ENCODE measurements around the gene C5AR2.

The C5AR2 gene

GRCh38 chr19:47339196-47339880 lies 7.4 kb downstream of the C5AR2 start:
- no peak overlapping the region for H3K4me2 ChIP-seq (ENCODE audit: low read length)
- no peak overlapping the region for H3K27ac ChIP-seq (ENCODE audit: low read depth, low read length, poor library complexity, severe bottlenecking)

GRCh38 chr19:47340477-47341208 lies 8.7 kb downstream of the C5AR2 start:
- Histone ChIP-seq H3K27me3 (ENCODE audit: insufficient read depth, low read length) (peaks cover 7% of the 10 kb centered on the region; the same call in 1 of the 2 replicates), H3K9me3 (ENCODE audit: low read length) (no peaks in the 10 kb centered on the region), H3K27ac (ENCODE audit: low read depth, low read length, poor library complexity, severe bottlenecking) (no peak overlapping the region), H3F3A (ENCODE audit: insufficient read depth, low read length) (no peaks in the 10 kb centered on the region), H3K4me1 (ENCODE audit: insufficient read depth, low read length, severe bottlenecking) (peaks cover 5% of the 10 kb centered on the region), H2AFZ (ENCODE audit: low read length) (no peak overlapping the region), H3K9ac (ENCODE audit: low read length) (no peak overlapping the region), H3K9me2 (ENCODE audit: low read depth, low read length) (no peaks in the 10 kb centered on the region), H3K36me3 (ENCODE audit: insufficient read depth, low read length) (no peaks in the 10 kb centered on the region; the same call in 1 of the 2 replicates), H3K4me3 (ENCODE audit: low read depth, low read length, poor library complexity, severe bottlenecking) (no peak overlapping the region), H3K79me2 (ENCODE audit: insufficient read depth, low read length) (no peaks in the 10 kb centered on the region), H4K20me1 (ENCODE audit: insufficient read depth, low read length) (no peaks in the 10 kb centered on the region), H3K4me2 (ENCODE audit: low read length) (no peak overlapping the region)
- no peak for TF ChIP-seq CTCF (IDR thresholded peaks at IDR 0.05; ENCODE audit: low read length)
- TF ChIP-seq EZH2 (IDR thresholded peaks at IDR 0.05; ENCODE audit: borderline replicate concordance, low read length) = no peak

More at GRCh38 chr19:47339196-47339880, 7.4 kb downstream of the C5AR2 start:
- H3F3A ChIP-seq (ENCODE audit: insufficient read depth, low read length) = no peaks in the 10 kb centered on the region
- peaks cover 7% of the 10 kb centered on the region; the same call in 1 of the 2 replicates for H3K27me3 ChIP-seq (ENCODE audit: insufficient read depth, low read length)
- no peak overlapping the region for H3K4me3 ChIP-seq (ENCODE audit: low read depth, low read length, poor library complexity, severe bottlenecking)
- H4K20me1 ChIP-seq (ENCODE audit: insufficient read depth, low read length) = no peaks in the 10 kb centered on the region
- H2AFZ ChIP-seq (ENCODE audit: low read length) = no peak overlapping the region
- H3K9me2 ChIP-seq (ENCODE audit: low read depth, low read length) = no peaks in the 10 kb centered on the region
- H3K4me1 ChIP-seq (ENCODE audit: insufficient read depth, low read length, severe bottlenecking) = peaks cover 5% of the 10 kb centered on the region
- no peaks in the 10 kb centered on the region for H3K9me3 ChIP-seq (ENCODE audit: low read length)
- no peak for TF ChIP-seq EZH2 (IDR thresholded peaks at IDR 0.05; ENCODE audit: borderline replicate concordance, low read length)
- no peak for TF ChIP-seq CTCF (IDR thresholded peaks at IDR 0.05; ENCODE audit: low read length)
- no peaks in the 10 kb centered on the region; the same call in 1 of the 2 replicates for H3K36me3 ChIP-seq (ENCODE audit: insufficient read depth, low read length)
- no peak overlapping the region for H3K9ac ChIP-seq (ENCODE audit: low read length)
- H3K79me2 ChIP-seq (ENCODE audit: insufficient read depth, low read length) = no peaks in the 10 kb centered on the region

- no peaks in the 10 kb centered on the region; the same call in 1 of the 2 replicates for H3K36me3 ChIP-seq (ENCODE audit: insufficient read depth, low read length)
- H3K4me1 ChIP-seq (ENCODE audit: insufficient read depth, low read length, severe bottlenecking) = peaks cover 6% of the 10 kb centered on the region
- TF ChIP-seq CTCF (IDR thresholded peaks at IDR 0.05; ENCODE audit: low read length) (no peak), EZH2 (IDR thresholded peaks at IDR 0.05; ENCODE audit: borderline replicate concordance, low read length) (no peak)
- peaks cover 7% of the 10 kb centered on the region; the same call in 1 of the 2 replicates for H3K27me3 ChIP-seq (ENCODE audit: insufficient read depth, low read length)
- H3K9ac ChIP-seq (ENCODE audit: low read length) = no peak overlapping the region
- H3K4me2 ChIP-seq (ENCODE audit: low read length) = no peak overlapping the region
- no peaks in the 10 kb centered on the region for H3K9me2 ChIP-seq (ENCODE audit: low read depth, low read length)
- H3K79me2 ChIP-seq (ENCODE audit: insufficient read depth, low read length) = no peaks in the 10 kb centered on the region
- no peaks in the 10 kb centered on the region for H3F3A ChIP-seq (ENCODE audit: insufficient read depth, low read length)
- no peak overlapping the region for H3K27ac ChIP-seq (ENCODE audit: low read depth, low read length, poor library complexity, severe bottlenecking)
- no peak overlapping the region for H2AFZ ChIP-seq (ENCODE audit: low read length)
- H3K4me3 ChIP-seq (ENCODE audit: low read depth, low read length, poor library complexity, severe bottlenecking) = no peak overlapping the region
- H4K20me1 ChIP-seq (ENCODE audit: insufficient read depth, low read length) = no peaks in the 10 kb centered on the region
- no peaks in the 10 kb centered on the region for H3K9me3 ChIP-seq (ENCODE audit: low read length)
These were observed 9.8 kb downstream of the C5AR2 start for GRCh38 chr19:47341734-47342133.

Data from OCI-LY1 (cell line).